ENCODE measurements around the gene CCDC70.

The CCDC70 gene

DNA sequence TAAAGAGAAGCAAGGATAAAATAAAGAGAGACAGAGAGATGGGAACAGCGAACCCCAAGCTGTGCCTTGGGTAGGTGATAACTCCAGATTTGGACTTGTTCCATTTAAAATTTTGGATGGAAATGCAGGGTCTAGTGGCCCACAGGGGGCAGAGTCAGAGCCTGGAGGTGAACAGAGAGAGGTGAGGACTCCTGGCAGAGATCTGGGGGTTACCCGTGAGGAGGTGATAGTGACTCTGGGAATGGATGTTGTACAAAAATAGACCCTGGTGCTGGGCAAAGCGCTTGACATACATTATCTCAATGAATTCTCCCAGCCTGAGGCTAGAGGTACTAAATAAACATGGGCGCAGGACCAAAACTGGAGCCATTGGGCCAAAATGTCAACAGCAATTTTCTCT lies 43.5 kb upstream of the CCDC70 start:
- in situ Hi-C loops (cut with MboI; ENCODE audit: low pct_unique_long_range_greater_than_20kb, low sequenced_read_pairs, unreplicated experiment), result loop anchor here (25.0 kb wide), 2 partner anchors 319 to 681 kb away; partner anchors contain the start of gene NEK5
- DNase-seq (ENCODE audit: low spot score), result no peak
- TF ChIP-seq, protein P1, sequence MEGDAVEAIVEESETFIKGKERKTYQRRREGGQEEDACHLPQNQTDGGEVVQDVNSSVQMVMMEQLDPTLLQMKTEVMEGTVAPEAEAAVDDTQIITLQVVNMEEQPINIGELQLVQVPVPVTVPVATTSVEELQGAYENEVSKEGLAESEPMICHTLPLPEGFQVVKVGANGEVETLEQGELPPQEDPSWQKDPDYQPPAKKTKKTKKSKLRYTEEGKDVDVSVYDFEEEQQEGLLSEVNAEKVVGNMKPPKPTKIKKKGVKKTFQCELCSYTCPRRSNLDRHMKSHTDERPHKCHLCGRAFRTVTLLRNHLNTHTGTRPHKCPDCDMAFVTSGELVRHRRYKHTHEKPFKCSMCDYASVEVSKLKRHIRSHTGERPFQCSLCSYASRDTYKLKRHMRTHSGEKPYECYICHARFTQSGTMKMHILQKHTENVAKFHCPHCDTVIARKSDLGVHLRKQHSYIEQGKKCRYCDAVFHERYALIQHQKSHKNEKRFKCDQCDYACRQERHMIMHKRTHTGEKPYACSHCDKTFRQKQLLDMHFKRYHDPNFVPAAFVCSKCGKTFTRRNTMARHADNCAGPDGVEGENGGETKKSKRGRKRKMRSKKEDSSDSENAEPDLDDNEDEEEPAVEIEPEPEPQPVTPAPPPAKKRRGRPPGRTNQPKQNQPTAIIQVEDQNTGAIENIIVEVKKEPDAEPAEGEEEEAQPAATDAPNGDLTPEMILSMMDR (IDR thresholded peaks at IDR 0.05; ENCODE audit: extremely low read depth, insufficient read depth, missing control alignments), result peak; percentile 4

DNA sequence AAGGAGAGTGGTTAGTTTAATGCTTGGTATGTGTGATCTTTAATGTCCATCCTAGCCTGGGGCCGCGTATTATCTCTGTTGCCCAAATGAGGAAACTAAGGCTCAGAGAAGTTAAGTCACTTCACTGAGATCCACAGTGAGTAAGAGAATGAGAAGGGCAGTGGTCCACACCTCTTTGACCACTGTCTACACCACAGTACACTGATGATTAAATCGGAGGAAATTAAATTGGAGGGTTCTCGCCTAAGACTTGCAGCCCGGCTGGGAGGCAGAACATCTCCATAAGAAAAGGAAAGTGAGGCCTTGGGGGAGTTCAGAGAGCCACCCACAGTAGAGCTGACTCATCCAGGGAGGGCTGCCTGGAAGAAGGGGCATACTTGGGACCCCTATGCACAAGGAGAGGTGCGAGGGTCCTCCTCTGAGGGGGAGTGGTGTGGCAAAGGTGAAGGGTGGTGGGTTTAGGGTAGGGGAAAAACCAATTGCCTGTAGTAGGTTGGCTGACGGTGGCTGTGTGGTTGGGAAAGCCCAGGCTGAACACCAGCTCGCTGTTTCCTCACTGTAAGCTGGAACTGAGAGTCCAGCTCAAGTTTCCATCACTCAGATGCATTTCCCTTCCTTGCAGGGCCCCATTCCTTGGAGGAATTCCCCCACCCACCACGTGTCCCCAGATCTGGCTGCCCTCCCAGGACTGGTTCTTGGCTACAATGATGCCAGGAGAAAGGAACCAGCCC lies 42.8 kb upstream of the CCDC70 start:
- in situ Hi-C loops (cut with MboI; ENCODE audit: low pct_unique_long_range_greater_than_20kb, low sequenced_read_pairs, unreplicated experiment), result loop anchor here (25.0 kb wide), 2 partner anchors 318 to 682 kb away; partner anchors contain the start of gene NEK5
- DNase-seq (ENCODE audit: low spot score), result no peak
- TF ChIP-seq, protein P1 (IDR thresholded peaks at IDR 0.05; ENCODE audit: extremely low read depth, insufficient read depth, missing control alignments), result no peak

DNA sequence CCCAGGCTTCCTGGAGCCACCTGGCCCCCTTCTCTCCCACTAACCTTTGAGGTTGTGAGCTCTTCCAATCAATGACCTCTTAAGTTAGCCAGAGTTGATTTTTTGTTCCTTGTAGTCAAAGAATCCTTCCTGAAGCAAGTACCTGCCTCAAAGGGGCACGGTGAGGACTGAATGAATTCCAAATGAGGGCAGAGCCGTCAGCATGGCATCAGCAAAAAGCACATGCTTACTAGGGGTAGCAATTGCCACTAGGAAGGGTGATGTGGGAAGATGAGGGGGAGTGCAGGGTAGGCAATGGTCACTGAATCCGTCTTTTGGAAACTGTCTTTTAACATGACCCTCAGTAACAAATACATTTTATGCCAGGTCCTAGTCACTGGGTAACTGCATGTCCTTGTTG lies 42.2 kb upstream of the CCDC70 start:
- no peak for DNase-seq (ENCODE audit: low spot score)
- in situ Hi-C loops (cut with MboI; ENCODE audit: low pct_unique_long_range_greater_than_20kb, low sequenced_read_pairs, unreplicated experiment), result loop anchor here (25.0 kb wide), 2 partner anchors 318 to 682 kb away; partner anchors contain the start of gene NEK5
- TF ChIP-seq, protein P1 (IDR thresholded peaks at IDR 0.05; ENCODE audit: extremely low read depth, insufficient read depth, missing control alignments), result no peak

DNA sequence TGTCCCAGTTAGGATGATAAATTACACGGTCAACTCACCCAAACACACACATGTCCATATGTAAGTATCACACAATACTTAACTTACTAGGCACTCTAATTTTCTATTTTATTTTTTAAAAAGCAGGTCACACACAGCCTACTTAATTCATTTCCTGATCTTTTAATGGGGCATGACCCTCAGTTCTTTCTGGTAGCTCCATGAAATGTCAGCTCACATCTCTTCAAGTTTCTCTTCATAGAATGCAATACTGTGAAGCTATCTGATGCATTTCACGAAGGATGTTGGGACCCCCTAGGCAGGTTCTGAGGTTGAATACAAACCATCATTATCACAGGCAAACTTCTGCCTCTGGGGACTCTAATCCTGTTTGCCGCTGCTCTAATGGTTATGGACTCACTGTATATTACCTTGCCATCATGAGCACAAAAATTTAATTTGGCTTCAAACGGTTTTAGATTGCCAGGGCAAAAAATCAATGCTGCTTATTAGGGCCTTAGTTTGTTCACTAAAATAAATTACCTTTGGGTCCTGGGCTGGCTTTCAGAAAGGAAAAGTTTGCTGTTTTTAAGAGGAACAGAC lies 41.7 kb upstream of the CCDC70 start:
- in situ Hi-C loops (cut with MboI; ENCODE audit: low pct_unique_long_range_greater_than_20kb, low sequenced_read_pairs, unreplicated experiment), result loop anchor here (25.0 kb wide), 2 partner anchors 317 to 683 kb away; partner anchors contain the start of gene NEK5
- DNase-seq (ENCODE audit: low spot score), result no peak
- TF ChIP-seq, protein P1 (IDR thresholded peaks at IDR 0.05; ENCODE audit: extremely low read depth, insufficient read depth, missing control alignments), result no peak

DNA sequence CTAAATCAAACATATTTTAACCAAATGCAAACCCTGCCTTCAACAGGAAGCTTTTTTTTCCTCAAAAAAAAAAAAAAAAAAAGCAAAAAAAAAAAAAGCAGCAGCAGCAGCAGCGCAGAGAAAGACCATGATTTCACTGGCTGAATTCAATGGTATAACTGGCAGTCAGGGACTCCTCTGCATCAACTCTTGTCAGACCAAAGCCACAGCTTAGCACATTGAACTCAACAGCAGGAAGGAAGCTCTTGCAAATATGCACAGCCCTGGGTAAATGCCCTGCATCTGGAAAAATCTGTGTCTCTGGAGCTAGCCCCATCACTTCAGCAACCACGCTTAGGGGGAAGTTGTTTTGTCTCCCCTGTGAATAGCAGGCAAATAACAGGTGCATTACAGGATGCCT lies 40.2 kb upstream of the CCDC70 start:
- DNase-seq (ENCODE audit: low spot score), result no peak
- in situ Hi-C loops (cut with MboI; ENCODE audit: low pct_unique_long_range_greater_than_20kb, low sequenced_read_pairs, unreplicated experiment), result loop anchor here (25.0 kb wide), 2 partner anchors 316 to 684 kb away; partner anchors contain the start of gene NEK5
- TF ChIP-seq, protein P1 (IDR thresholded peaks at IDR 0.05; ENCODE audit: extremely low read depth, insufficient read depth, missing control alignments), result no peak

DNA sequence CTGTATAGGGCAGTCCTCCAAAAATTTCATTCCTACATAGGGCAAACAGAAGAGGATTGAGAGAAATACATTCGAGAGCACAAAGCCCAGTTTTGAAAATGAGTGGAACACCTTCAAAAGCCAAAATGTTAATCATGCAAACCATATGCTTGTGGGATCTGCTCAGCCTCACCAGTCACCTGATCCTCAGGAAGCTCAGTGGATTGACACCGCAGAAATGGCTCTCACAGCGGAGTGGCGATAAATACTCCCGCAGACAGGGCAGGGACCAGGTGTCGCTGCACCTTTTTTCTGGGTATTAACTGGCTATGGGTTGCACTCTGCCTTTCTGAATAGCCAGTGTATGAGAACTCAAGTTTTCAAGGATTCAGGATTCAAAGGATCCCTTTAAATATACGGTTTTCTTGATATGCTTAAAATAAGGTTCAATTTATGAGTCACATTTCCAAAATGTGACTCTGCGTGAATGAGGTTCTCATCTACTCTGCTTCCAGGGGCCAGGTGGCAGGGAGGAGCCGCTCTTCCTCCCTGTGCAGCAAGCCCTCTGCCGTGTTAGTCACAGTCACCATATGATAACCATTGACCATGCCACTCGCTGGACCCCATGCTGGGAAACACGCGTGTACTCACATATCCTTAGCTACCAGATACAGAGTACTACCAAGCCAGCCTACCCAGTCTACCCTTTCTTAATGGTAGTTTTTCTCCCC lies 39.5 kb upstream of the CCDC70 start:
- DNase-seq (ENCODE audit: low spot score), result no peak
- in situ Hi-C loops (cut with MboI; ENCODE audit: low pct_unique_long_range_greater_than_20kb, low sequenced_read_pairs, unreplicated experiment), result loop anchor here (25.0 kb wide), 2 partner anchors 315 to 685 kb away; partner anchors contain the start of gene NEK5

More for the DNA sequence above, 39.5 kb upstream of the CCDC70 start:
- TF ChIP-seq, protein P1 (IDR thresholded peaks at IDR 0.05; ENCODE audit: extremely low read depth, insufficient read depth, missing control alignments), result no peak

All from GM13977 (cell line).